ENCODE measurements around the gene FAM13C.

Gene FAM13C

DNA sequence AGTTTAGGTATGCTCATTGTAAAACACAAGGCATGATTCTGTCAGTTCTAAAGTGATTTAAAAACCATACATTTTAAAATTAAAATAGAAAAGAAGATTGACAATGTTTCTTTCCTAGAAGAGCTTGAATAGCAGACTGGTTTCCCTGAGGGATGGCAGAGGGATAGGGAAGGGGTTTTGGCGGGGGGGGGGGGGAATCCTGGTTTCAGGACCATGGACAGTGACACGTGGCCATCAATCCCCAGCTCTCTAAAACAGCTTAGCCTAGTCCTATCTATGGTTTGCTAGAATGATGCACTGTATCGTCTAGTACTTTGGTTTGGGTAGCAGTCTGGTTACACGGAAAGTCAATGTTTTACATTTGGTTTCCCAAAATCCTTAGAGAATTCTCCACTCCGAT lies 97.2 kb downstream of the FAM13C start:
- Histone ChIP-seq H3K4me3 (ENCODE audit: low read depth, low read length) (no peak overlapping the region), H3K36me3 (ENCODE audit: control insufficient read depth, insufficient read depth, low read length) (no peaks in the 10 kb centered on the region), H3K9me3 (ENCODE audit: control insufficient read depth, low read length) (no peaks in the 10 kb centered on the region), H3K79me2 (no peaks in the 10 kb centered on the region), H3K4me2 (ENCODE audit: low read length) (no peak overlapping the region), H3K27ac (no peak overlapping the region), H3K4me1 (no peaks in the 10 kb centered on the region), H3K9ac (no peak overlapping the region), H2AFZ (no peak overlapping the region), H3K27me3 (ENCODE audit: control insufficient read depth, insufficient read depth, low read length) (no peaks in the 10 kb centered on the region)
- TF ChIP-seq, protein P1, sequence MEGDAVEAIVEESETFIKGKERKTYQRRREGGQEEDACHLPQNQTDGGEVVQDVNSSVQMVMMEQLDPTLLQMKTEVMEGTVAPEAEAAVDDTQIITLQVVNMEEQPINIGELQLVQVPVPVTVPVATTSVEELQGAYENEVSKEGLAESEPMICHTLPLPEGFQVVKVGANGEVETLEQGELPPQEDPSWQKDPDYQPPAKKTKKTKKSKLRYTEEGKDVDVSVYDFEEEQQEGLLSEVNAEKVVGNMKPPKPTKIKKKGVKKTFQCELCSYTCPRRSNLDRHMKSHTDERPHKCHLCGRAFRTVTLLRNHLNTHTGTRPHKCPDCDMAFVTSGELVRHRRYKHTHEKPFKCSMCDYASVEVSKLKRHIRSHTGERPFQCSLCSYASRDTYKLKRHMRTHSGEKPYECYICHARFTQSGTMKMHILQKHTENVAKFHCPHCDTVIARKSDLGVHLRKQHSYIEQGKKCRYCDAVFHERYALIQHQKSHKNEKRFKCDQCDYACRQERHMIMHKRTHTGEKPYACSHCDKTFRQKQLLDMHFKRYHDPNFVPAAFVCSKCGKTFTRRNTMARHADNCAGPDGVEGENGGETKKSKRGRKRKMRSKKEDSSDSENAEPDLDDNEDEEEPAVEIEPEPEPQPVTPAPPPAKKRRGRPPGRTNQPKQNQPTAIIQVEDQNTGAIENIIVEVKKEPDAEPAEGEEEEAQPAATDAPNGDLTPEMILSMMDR (IDR thresholded peaks at IDR 0.05) = no peak

DNA sequence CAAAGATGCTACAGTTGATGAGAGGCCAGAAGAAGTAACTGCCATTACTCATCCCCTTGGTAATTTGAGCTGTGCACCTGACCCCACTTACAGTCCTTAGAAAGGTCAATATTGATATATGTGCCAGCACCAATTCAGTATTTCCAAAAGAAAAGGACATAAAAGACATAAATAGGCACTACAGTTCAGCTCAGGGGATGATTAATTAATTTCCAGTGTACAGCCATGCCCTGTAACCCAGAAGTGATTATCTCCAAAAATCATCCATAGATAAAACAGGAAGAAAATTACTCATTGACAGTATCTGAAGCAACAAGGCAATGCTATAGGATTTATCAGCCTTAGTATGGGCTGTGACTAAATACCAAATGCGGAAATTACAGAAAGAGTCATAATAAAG lies 103.5 kb downstream of the FAM13C start:
- H3K4me3 ChIP-seq (ENCODE audit: low read depth, low read length) = no peak overlapping the region
- H3K36me3 ChIP-seq (ENCODE audit: control insufficient read depth, insufficient read depth, low read length) = no peaks in the 10 kb centered on the region
- H3K79me2 ChIP-seq = no peaks in the 10 kb centered on the region
- no peaks in the 10 kb centered on the region for H3K9me3 ChIP-seq (ENCODE audit: control insufficient read depth, low read length)
- H3K27ac ChIP-seq = no peak overlapping the region
- no peak overlapping the region for H2AFZ ChIP-seq
- H3K4me2 ChIP-seq (ENCODE audit: low read length) = no peak overlapping the region
- no peaks in the 10 kb centered on the region for H3K27me3 ChIP-seq (ENCODE audit: control insufficient read depth, insufficient read depth, low read length)
- TF ChIP-seq, protein P1 (IDR thresholded peaks at IDR 0.05) = no peak
- no peak overlapping the region for H3K9ac ChIP-seq
- H3K4me1 ChIP-seq = no peaks in the 10 kb centered on the region

DNA sequence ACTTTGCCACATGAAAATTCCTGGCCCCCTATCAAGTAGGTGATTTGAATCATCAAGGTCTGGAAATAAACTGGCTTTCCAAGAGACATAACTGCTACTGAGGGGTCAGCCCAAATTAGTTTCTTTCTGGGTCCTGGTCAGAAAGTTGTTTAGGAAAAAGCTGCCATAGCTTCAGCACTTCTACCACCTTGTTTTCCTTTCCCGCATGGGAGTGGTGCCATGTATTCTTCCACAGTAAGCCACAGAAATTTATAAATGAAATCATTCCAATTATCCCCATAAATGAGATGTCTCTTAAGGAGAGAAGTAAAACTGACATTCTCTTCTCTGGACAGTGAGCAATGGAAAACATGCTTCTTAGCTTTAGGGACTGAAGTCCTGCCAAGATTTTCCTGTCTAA lies 105.1 kb downstream of the FAM13C start:
- H3K36me3 ChIP-seq (ENCODE audit: control insufficient read depth, insufficient read depth, low read length) = no peaks in the 10 kb centered on the region
- TF ChIP-seq, protein P1 (IDR thresholded peaks at IDR 0.05) = no peak
- no peak overlapping the region for H3K27ac ChIP-seq
- H3K4me1 ChIP-seq = no peaks in the 10 kb centered on the region
- H3K79me2 ChIP-seq = no peaks in the 10 kb centered on the region
- no peak overlapping the region for H3K4me3 ChIP-seq (ENCODE audit: low read depth, low read length)
- H3K4me2 ChIP-seq (ENCODE audit: low read length) = no peak overlapping the region
- H2AFZ ChIP-seq = no peak overlapping the region
- H3K27me3 ChIP-seq (ENCODE audit: control insufficient read depth, insufficient read depth, low read length) = no peaks in the 10 kb centered on the region
- no peaks in the 10 kb centered on the region for H3K9me3 ChIP-seq (ENCODE audit: control insufficient read depth, low read length)
- no peak overlapping the region for H3K9ac ChIP-seq

DNA sequence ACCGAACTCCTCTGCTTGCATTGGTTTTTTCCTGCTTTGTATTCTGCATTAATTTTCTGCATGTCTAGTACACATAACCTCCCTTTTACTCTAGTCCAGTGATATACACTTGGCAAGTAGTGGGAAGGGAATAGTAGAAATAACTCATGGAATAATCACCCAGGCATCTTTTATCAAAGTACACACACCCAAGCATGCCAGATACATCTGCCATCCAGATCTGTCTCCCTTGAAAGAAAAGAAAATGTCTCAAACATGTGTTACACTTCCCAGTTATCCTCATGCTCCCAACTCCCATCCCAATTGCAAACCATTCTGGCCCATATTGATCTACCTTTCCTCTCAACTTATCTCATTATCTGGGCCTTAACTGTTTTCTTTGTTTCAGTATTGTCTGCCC lies 106.9 kb downstream of the FAM13C start:
- H3K4me3 ChIP-seq (ENCODE audit: low read depth, low read length) = no peak overlapping the region
- H3K79me2 ChIP-seq = no peaks in the 10 kb centered on the region
- H3K27ac ChIP-seq = no peak overlapping the region
- no peak overlapping the region for H2AFZ ChIP-seq
- no peaks in the 10 kb centered on the region for H3K4me1 ChIP-seq
- no peak overlapping the region for H3K9ac ChIP-seq
- H3K27me3 ChIP-seq (ENCODE audit: control insufficient read depth, insufficient read depth, low read length) = no peaks in the 10 kb centered on the region
- TF ChIP-seq, protein P1 (IDR thresholded peaks at IDR 0.05) = no peak
- H3K36me3 ChIP-seq (ENCODE audit: control insufficient read depth, insufficient read depth, low read length) = no peaks in the 10 kb centered on the region
- H3K4me2 ChIP-seq (ENCODE audit: low read length) = no peak overlapping the region
- H3K9me3 ChIP-seq (ENCODE audit: control insufficient read depth, low read length) = no peaks in the 10 kb centered on the region

DNA sequence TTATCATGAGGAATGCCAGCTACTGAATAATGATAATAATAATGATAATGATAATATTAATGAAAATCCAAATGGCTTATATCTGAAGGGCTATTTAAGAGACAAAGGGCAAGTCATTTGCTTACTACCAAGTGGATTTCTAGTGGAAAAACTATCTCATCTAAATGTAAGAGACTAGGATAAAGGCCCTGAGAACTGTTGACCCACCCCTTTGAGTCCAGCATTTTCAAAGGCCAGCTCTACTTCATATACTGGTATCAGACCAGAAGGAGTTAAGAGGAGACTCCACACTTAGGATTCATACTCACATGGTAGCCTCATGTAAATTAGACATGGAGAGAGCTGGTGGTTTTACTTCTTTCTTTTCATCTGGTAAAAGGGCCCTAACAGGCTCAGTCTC lies 109.9 kb downstream of the FAM13C start:
- H3K9me3 ChIP-seq (ENCODE audit: control insufficient read depth, low read length) = no peaks in the 10 kb centered on the region
- H3K9ac ChIP-seq = no peak overlapping the region
- no peaks in the 10 kb centered on the region for H3K36me3 ChIP-seq (ENCODE audit: control insufficient read depth, insufficient read depth, low read length)
- no peak overlapping the region for H2AFZ ChIP-seq
- TF ChIP-seq, protein P1 (IDR thresholded peaks at IDR 0.05) = no peak
- H3K27me3 ChIP-seq (ENCODE audit: control insufficient read depth, insufficient read depth, low read length) = no peaks in the 10 kb centered on the region
- no peak overlapping the region for H3K4me2 ChIP-seq (ENCODE audit: low read length)
- no peaks in the 10 kb centered on the region for H3K4me1 ChIP-seq
- no peak overlapping the region for H3K27ac ChIP-seq
- H3K79me2 ChIP-seq = no peaks in the 10 kb centered on the region
- H3K4me3 ChIP-seq (ENCODE audit: low read depth, low read length) = no peak overlapping the region

All from parathyroid adenoma (tissue), 2 donors.